HepG2 (cell line): Measurements from ENCODE around the gene MORN1. TPM values are rescaled to one million over a fixed set of nuclear protein-coding genes. Genes with fewer than 3 reads are reported as not detected.

ENCODE experiments used
- AHR ChIP-seq: IDR thresholded peaks from 2 replicates; pipeline ENCODE4 v1.6.1; 2018; ENCODE audit warnings: missing genetic modification reagents, missing compliant biosample characterization
- CBX1 ChIP-seq: IDR thresholded peaks from one replicate; pipeline ENCODE4 v1.6.1; 2016; ENCODE audit warnings: antibody characterized with exemption, low read depth
- CEBPG ChIP-seq: IDR thresholded peaks from 2 replicates; pipeline ENCODE4 v1.6.1; 2016
- DDIT3 ChIP-seq: sonication (generic); formaldehyde crosslinking; IDR thresholded peaks from 2 replicates; pipeline ENCODE4 v1.4.0; 2020; ENCODE audit warnings: mild to moderate bottlenecking, missing genetic modification reagents
- GATA4 ChIP-seq: sonication (generic); IDR thresholded peaks from 2 replicates; pipeline ENCODE4 v1.6.1; 2016; ENCODE audit warnings: antibody characterized with exemption, low read depth, borderline replicate concordance
- HES4 ChIP-seq: sonication (generic); formaldehyde crosslinking; IDR thresholded peaks from 2 replicates; pipeline ENCODE4 v1.9.0; 2021; ENCODE audit warnings: mild to moderate bottlenecking, missing genetic modification reagents, borderline replicate concordance
- KMT2B ChIP-seq: IDR thresholded peaks from 2 replicates; pipeline ENCODE4 v1.6.1; 2016; ENCODE audit warnings: missing genetic modification reagents, missing compliant biosample characterization
- MZF1 ChIP-seq: sonication (generic); formaldehyde crosslinking; IDR thresholded peaks from 2 replicates; pipeline ENCODE4 v1.8.1; 2023; ENCODE audit warnings: mild to moderate bottlenecking, missing genetic modification reagents, borderline replicate concordance
- REXO4 ChIP-seq: sonication (generic); formaldehyde crosslinking; IDR thresholded peaks from 2 replicates; pipeline ENCODE4 v1.8.0; 2022; ENCODE audit warnings: missing genetic modification reagents, mild to moderate bottlenecking, borderline replicate concordance
- SIX4 ChIP-seq: sonication (generic); formaldehyde crosslinking; IDR thresholded peaks from 2 replicates; pipeline ENCODE4 v1.4.0; 2020; ENCODE audit warnings: missing genetic modification reagents
- ZBTB38 ChIP-seq: sonication (generic); formaldehyde crosslinking; IDR thresholded peaks from 2 replicates; pipeline ENCODE4 v1.5.1; 2020; ENCODE audit warnings: mild to moderate bottlenecking, missing genetic modification reagents
- ZBTB43 ChIP-seq: sonication (generic); formaldehyde crosslinking; conservative IDR thresholded peaks from 2 replicates; pipeline ENCODE4 v1.4.0; 2020; ENCODE audit warnings: missing genetic modification reagents
- ZNF180 ChIP-seq: sonication (generic); formaldehyde crosslinking; IDR thresholded peaks from 2 replicates; pipeline ENCODE4 v1.4.0; 2020; ENCODE audit warnings: low read depth, missing genetic modification reagents, borderline replicate concordance
- ZNF20 ChIP-seq: sonication (generic); formaldehyde crosslinking; IDR thresholded peaks from 2 replicates; pipeline ENCODE4 v1.4.0; 2020; ENCODE audit warnings: mild to moderate bottlenecking, moderate library complexity, missing genetic modification reagents
- ZNF34 ChIP-seq: sonication (generic); formaldehyde crosslinking; IDR thresholded peaks from 2 replicates; pipeline ENCODE4 v1.4.0; 2020; ENCODE audit warnings: mild to moderate bottlenecking, missing genetic modification reagents, borderline replicate concordance
- ZNF589 ChIP-seq: sonication (generic); formaldehyde crosslinking; conservative IDR thresholded peaks from 2 replicates; pipeline ENCODE4 v1.8.0; 2022; ENCODE audit warnings: mild to moderate bottlenecking, moderate library complexity, missing genetic modification reagents
- ZNF609 ChIP-seq: sonication (generic); formaldehyde crosslinking; IDR thresholded peaks from 2 replicates; pipeline ENCODE4 v1.4.0; 2020; ENCODE audit warnings: mild to moderate bottlenecking, missing genetic modification reagents, borderline replicate concordance
- ZNF737 ChIP-seq: sonication (generic); formaldehyde crosslinking; IDR thresholded peaks from 2 replicates; pipeline ENCODE4 v1.5.0; 2020; ENCODE audit warnings: missing genetic modification reagents, mild to moderate bottlenecking, borderline replicate concordance
- ZNF879 ChIP-seq: sonication (generic); formaldehyde crosslinking; IDR thresholded peaks from 2 replicates; pipeline ENCODE4 v1.8.1; 2023; ENCODE audit warnings: missing genetic modification reagents
- polyA plus RNA-seq, 8 experiments: library from polyadenylated mRNA; depleted of rRNA in 3 of 8; stranded (reverse) in 7 of 8; unstranded in 1 of 8; fragments of >200 nt; fragmentation: Illumina TruSeq in 4 of 8; extraction: Trizol in 4 of 8; gene quantifications; 2 replicates each; pipeline versions ENCODE4 v1.2.1 to v1.2.3, GENCODE V29; 2011 to 2016; ENCODE audit warnings: low read depth in 4 of 8, missing spikeins in 1 of 8, mixed read lengths in 1 of 8; ENCODE audit not compliant: insufficient read depth in 1 of 8
- total RNA-seq, 5 experiments: library from RNA; depleted of rRNA; stranded (reverse); fragments of >200 nt; fragmentation: Illumina TruSeq; extraction: Trizol; gene quantifications; 2 replicates each; pipeline ENCODE4 v1.2.3, GENCODE V29; 2016; ENCODE audit warnings: low read depth in 1 of 5
- TF ChIP-seq, protein P1 (sequence below): sonication (generic); formaldehyde crosslinking; IDR thresholded peaks from 2 replicates; pipeline ENCODE4 v1.5.0; 2020; ENCODE audit warnings: missing genetic modification reagents, mild to moderate bottlenecking, borderline replicate concordance
- TF ChIP-seq, protein P2 (sequence below): sonication (generic); formaldehyde crosslinking; IDR thresholded peaks from 2 replicates; pipeline ENCODE4 v1.5.0; 2020; ENCODE audit warnings: missing genetic modification reagents, mild to moderate bottlenecking, borderline replicate concordance

Gene MORN1
- total and polyA plus RNA-seq, 2 of the 13 experiments (the other 11 are each of a cell fraction or from before 2014, with no cell fraction given): 3.1 to 6.5 TPM

DNA sequence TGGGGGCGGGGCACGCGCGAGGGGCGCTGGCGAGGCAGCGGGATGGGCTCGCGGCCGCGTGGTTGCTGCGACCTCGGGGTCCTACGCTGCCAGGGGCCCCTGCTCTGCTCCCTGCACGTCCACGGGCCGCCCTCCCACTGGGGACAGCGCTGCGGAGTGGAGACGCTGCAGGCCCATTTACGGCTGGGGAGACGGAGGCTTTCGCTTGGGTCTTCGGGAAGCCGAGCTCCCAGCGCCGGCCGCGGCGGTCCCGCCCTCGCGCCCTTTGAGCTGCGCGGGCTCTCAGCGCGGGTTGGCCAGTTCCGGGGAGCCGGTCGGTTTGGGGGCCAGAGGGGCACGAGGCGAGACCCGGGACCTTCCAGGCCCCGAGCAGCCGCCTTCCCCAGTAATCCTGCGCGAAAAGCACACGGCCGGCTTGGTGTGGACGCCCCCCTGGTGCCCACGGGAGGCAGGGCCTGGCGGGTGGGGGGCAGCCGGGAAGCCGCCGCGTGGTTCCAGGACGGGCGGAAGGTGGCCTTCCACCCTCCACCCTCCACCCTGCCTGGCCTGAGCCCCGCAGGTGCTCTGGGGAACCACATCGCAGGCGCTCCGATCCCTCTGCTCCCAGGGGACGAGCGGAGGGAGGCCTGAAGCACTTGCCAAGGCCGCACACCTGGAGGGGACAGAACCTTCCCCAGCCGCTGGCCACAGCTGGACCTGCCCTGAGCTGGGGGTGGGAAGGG, 21.6 kb upstream of the MORN1 start (continued):
- TF ChIP-seq ZNF609 (CRISPR knock-in tag) (no peak; the same call in 1 of the 2 replicates), CEBPG (no peak), ZBTB38 (no peak), SIX4 (CRISPR knock-in tag) (no peak), ZNF879 (CRISPR knock-in tag) (peak; percentile 58; the same call in 1 of the 2 replicates), ZNF737 (CRISPR knock-in tag) (peak; percentile 74; the same call in 1 of the 2 replicates), GATA4 (no peak), ZNF20 (CRISPR knock-in tag) (no peak), KMT2B (no peak), ZNF34 (CRISPR knock-in tag) (no peak), CBX1 (peak; percentile 35), ZNF180 (CRISPR knock-in tag) (no peak), ZNF589 (no peak), ZBTB43 (CRISPR knock-in tag) (peak; percentile 71), DDIT3 (CRISPR knock-in tag) (no peak), AHR (CRISPR knock-in tag) (no peak), REXO4 (CRISPR knock-in tag) (no peak), HES4 (CRISPR knock-in tag) (peak; percentile 88; the same call in 1 of the 2 replicates), MZF1 (CRISPR knock-in tag) (no peak)
- TF ChIP-seq, protein P1, sequence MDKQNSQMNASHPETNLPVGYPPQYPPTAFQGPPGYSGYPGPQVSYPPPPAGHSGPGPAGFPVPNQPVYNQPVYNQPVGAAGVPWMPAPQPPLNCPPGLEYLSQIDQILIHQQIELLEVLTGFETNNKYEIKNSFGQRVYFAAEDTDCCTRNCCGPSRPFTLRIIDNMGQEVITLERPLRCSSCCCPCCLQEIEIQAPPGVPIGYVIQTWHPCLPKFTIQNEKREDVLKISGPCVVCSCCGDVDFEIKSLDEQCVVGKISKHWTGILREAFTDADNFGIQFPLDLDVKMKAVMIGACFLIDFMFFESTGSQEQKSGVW: peak; percentile 73; the same call in 1 of the 2 replicates
- TF ChIP-seq, protein P2, sequence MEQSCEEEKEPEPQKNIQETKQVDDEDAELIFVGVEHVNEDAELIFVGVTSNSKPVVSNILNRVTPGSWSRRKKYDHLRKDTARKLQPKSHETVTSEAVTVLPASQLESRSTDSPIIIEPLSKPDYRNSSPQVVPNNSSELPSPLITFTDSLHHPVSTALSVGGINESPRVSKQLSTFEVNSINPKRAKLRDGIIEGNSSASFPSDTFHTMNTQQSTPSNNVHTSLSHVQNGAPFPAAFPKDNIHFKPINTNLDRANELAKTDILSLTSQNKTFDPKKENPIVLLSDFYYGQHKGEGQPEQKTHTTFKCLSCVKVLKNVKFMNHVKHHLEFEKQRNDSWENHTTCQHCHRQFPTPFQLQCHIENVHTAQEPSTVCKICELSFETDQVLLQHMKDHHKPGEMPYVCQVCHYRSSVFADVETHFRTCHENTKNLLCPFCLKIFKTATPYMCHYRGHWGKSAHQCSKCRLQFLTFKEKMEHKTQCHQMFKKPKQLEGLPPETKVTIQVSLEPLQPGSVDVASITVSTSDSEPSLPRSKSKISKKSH (CRISPR knock-in tag): no peak; the same call in 1 of the 2 replicates
